T-cell (primary cell): ENCODE results near the gene NPC1L1. TPM values are rescaled to one million over a fixed set of nuclear protein-coding genes. Genes with fewer than 3 reads are reported as not detected.

ENCODE experiments used
- ATAC-seq, 4 experiments: fragments of 200-7000 bp in 3 of 4; fragments of 150-1000 bp in 1 of 4; cut with Tn5 transposase; replicated peaks in 1 of 4; 1 replicate in 3 of 4; 2 replicates in 1 of 4; pipeline ENCODE4 v1.10.0; 2021; ENCODE audit warnings: moderate library complexity in 3 of 4, mild to moderate bottlenecking in 2 of 4, moderate number of reproducible peaks in 1 of 4
- CTCF ChIA-PET, 2 donors: fragments of 300-600 bp; sonication (Branson Sonifier 250); formaldehyde crosslinking; loops; one replicate each; lab custom pipeline; 2022; ENCODE audit warnings: antibody characterized with exemption in 2 of 2; lab: Charles Lee
- POLR2A ChIA-PET, 2 donors: fragments of 300-600 bp; sonication (Branson Sonifier 250); formaldehyde crosslinking; loops; one replicate each; lab custom pipeline; 2022; ENCODE audit warnings: antibody characterized with exemption in 2 of 2; lab: Charles Lee
- DNase-seq, 35 experiments: peaks; one replicate each; pipeline versions ENCODE4 v3.0.0 to v3.0.0-alpha.2; 2013 to 2023
- H3K27ac ChIP-seq: one replicate; pipeline ENCODE4 v1.5.1; 2013; ENCODE audit warnings: low read length
- H3K27me3 ChIP-seq, 2 experiments: replicated peaks in 1 of 2; 1 replicate in 1 of 2; 2 replicates in 1 of 2; pipeline versions ENCODE4 v1.6.1 to v1.7.0; 2013; ENCODE audit warnings: low read length in 1 of 2, mixed read lengths in 1 of 2; ENCODE audit not compliant: control insufficient read depth in 2 of 2, insufficient read depth in 2 of 2; ENCODE audit errors: extremely low read depth in 1 of 2
- H3K36me3 ChIP-seq, 2 donors: 1 replicate in 1 of 2; 2 replicates in 1 of 2; pipeline versions ENCODE4 v1.6.1 to v1.7.0; 2013; ENCODE audit warnings: low read length in 1 of 2; ENCODE audit not compliant: control insufficient read depth in 2 of 2, insufficient read depth in 1 of 2; ENCODE audit errors: extremely low read depth in 1 of 2
- H3K4me1 ChIP-seq, 2 experiments: 1 replicate in 1 of 2; 2 replicates in 1 of 2; pipeline versions ENCODE4 v1.6.1 to v1.7.0; 2013; ENCODE audit warnings: low read length in 2 of 2, mixed read lengths in 1 of 2; ENCODE audit not compliant: insufficient read depth in 2 of 2, control insufficient read depth in 1 of 2; ENCODE audit errors: extremely low read depth in 1 of 2
- H3K4me3 ChIP-seq, 2 donors: 1 replicate in 1 of 2; 2 replicates in 1 of 2; pipeline versions ENCODE4 v1.5.1 to v1.7.0; 2013; ENCODE audit warnings: mild to moderate bottlenecking in 2 of 2, low read length in 1 of 2, moderate library complexity in 1 of 2; ENCODE audit not compliant: control insufficient read depth in 1 of 2; ENCODE audit errors: extremely low read depth in 1 of 2
- H3K9me3 ChIP-seq: 2 replicates; pipeline ENCODE4 v1.7.0; 2013
- H3K27ac Mint-ChIP-seq, 2 donors: one replicate each; pipeline ENCODE4 v1.8.0; 2020 to 2021; ENCODE audit warnings: mild to moderate bottlenecking in 2 of 2, mixed read lengths in 2 of 2
- H3K27me3 Mint-ChIP-seq, 2 donors: one replicate each; pipeline ENCODE4 v1.8.0; 2021 to 2022; ENCODE audit warnings: mixed read lengths in 2 of 2
- H3K36me3 Mint-ChIP-seq: one replicate; pipeline ENCODE4 v1.8.0; 2021; ENCODE audit warnings: mixed read lengths
- H3K4me1 Mint-ChIP-seq, 3 donors: one replicate each; pipeline ENCODE4 v1.8.0; 2020 to 2022; ENCODE audit warnings: mixed read lengths in 3 of 3, mild to moderate bottlenecking in 1 of 3
- H3K4me3 Mint-ChIP-seq, 3 donors: one replicate each; pipeline ENCODE4 v1.8.0; 2020 to 2022; ENCODE audit warnings: mild to moderate bottlenecking in 3 of 3, mixed read lengths in 3 of 3, moderate library complexity in 3 of 3
- H3K9me3 Mint-ChIP-seq, 3 donors: one replicate each; pipeline ENCODE4 v1.8.0; 2020 to 2022; ENCODE audit warnings: mixed read lengths in 3 of 3
- WGBS: methylation state at CpG from one replicate; pipeline ENCODE4 v1.1.5; 2013; ENCODE audit warnings: missing lambda C conversion rate; ENCODE audit not compliant: insufficient coverage; 5-methylcytosine and 5-hydroxymethylcytosine counted together
- total RNA-seq, 35 experiments: library from RNA in 6 of 35; stranded (reverse) in 6 of 35; fragments of 120-200 nt in 1 of 35; gene quantifications; one replicate each; pipeline versions ENCODE4 v1.2.1 to v1.2.4 and lab custom pipeline; 2013 to 2026

NPC1L1 gene
- total RNA-seq, 5 donors from 2014 or later (not counting 1 experiment from before 2014, with no cell fraction given): 0.06 to 0.50 (median 0.10) TPM; not detected in 1

DNA sequence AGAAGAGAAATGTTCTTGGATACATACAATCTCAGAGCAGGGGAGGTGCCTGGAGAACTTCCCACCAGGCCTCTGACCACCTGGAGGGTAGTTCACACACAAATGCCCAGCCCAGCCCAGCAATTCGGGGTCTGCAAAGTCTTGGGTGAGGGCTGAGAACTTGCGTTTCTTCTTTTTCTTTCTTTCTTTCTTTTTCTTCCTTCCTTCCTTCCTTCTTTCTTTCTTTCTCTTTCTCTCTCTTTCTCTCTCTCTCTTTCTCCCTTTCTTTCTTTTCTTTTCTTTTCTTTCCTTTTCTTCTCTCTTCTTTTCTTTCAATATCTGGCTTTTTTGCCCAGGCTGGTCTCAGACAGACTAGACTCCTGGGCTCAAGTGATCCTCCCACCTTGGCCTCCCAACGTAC is 22.4 kb downstream of the NPC1L1 start:
- Histone ChIP-seq H3K9me3 (no peaks in the 10 kb centered on the region), H3K27ac (no peak overlapping the region), H3K27me3 (peaks cover 0 to 31% of the 10 kb centered on the region in 2 experiments), H3K4me1 (no peaks in the 10 kb centered on the region), H3K36me3 (no peaks in the 10 kb centered on the region), H3K4me3 (no peak overlapping the region)
- ChIA-PET POLR2A (no interaction called here), CTCF (no interaction called here)
- WGBS: 91% methylated on average over 3 of the region's 3 CpGs
- Mint-ChIP-seq H3K27me3 (peaks cover 9 to 10% of the 10 kb centered on the region in 2 donors), H3K36me3 (peaks cover under 1% of the 10 kb centered on the region), H3K27ac (no peak overlapping the region), H3K4me1 (no peaks in the 10 kb centered on the region), H3K4me3 (no peak overlapping the region), H3K9me3 (peaks cover 0 to under 1% (median 0%) of the 10 kb centered on the region in 3 donors)
- ATAC-seq (no peak), DNase-seq (no peak)

DNA sequence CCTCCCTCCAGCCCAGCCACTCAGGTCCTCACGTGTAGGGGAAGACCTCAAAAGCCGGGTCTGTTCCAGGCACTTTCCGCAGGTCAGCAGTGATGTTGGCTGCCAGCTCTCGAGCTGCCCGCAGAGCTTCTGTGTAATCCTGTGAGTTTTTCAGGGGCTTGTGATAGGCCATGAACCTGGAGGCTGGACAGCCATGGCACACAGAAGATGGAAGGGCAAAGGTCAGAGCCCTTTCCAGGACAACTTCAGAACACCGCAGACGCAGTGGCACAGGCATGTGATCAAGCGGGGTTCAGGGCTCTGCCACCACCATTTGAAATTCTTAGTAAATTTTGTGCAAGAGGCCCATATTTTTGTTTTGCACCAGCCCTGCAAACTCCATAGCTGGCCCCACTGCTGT is 24.0 kb downstream of the NPC1L1 start:
- no peaks in the 10 kb centered on the region for H3K4me1 ChIP-seq
- Mint-ChIP-seq H3K9me3 (no peaks in the 10 kb centered on the region), H3K27me3 (peaks cover 6 to 9% of the 10 kb centered on the region in 2 donors), H3K4me3 (no peak overlapping the region), H3K36me3 (no peaks in the 10 kb centered on the region), H3K27ac (no peak overlapping the region), H3K4me1 (no peaks in the 10 kb centered on the region)
- H3K4me3 ChIP-seq: no peak overlapping the region
- no peak for DNase-seq
- CTCF ChIA-PET: no interaction called here
- peaks cover 0 to 27% of the 10 kb centered on the region in 2 experiments for H3K27me3 ChIP-seq
- no peaks in the 10 kb centered on the region for H3K36me3 ChIP-seq
- H3K9me3 ChIP-seq: no peaks in the 10 kb centered on the region
- POLR2A ChIA-PET: no interaction called here
- 87% methylated on average over 7 of the region's 8 CpGs for WGBS
- no peak for ATAC-seq
- no peak overlapping the region for H3K27ac ChIP-seq

DNA sequence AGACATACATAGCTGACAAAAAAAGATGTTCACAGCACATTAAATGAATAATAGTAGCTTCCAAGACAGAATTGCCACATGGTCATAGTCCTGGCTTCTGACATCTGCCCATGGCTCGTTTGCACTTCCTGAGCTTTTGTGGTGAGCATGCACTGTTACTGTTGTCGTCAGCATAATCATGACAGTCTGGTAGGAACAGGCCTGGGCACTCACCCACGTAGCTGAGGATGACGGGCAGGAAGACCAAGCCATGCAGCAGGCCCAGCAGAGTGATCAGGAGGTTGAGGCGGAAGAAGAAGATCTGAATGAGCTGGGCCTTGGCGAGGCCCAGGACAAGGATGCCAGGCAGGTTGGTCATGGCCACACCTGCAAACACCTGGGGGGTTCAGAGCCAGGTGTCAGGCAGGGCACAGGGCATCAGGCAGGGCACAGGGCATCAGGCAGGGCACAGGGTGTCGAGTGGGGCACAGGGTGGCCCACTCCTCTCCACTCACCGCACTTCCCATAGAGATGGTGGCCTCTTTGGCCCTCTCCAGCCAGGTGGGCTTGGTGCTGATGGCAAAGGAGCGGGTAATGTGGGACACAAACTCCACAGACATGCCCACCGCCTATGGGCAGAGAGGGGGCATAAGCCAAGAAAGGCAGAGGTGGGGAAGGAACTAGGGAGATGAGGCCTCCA is 25.4 kb downstream of the NPC1L1 start:
- H3K4me1 ChIP-seq: no peaks in the 10 kb centered on the region
- H3K36me3 ChIP-seq: no peaks in the 10 kb centered on the region
- no peaks in the 10 kb centered on the region for H3K9me3 ChIP-seq
- ChIA-PET CTCF (no interaction called here), POLR2A (no interaction called here)
- Mint-ChIP-seq H3K4me3 (no peak overlapping the region), H3K4me1 (no peaks in the 10 kb centered on the region), H3K36me3 (no peaks in the 10 kb centered on the region), H3K9me3 (no peaks in the 10 kb centered on the region), H3K27me3 (peaks cover 2 to 6% of the 10 kb centered on the region in 2 donors), H3K27ac (no peak overlapping the region)
- H3K27ac ChIP-seq: no peak overlapping the region
- H3K27me3 ChIP-seq: peaks cover 0 to 13% of the 10 kb centered on the region in 2 experiments
- H3K4me3 ChIP-seq: no peak overlapping the region
- 69% methylated on average over 7 of the region's 10 CpGs for WGBS
- ATAC-seq (no peak), DNase-seq (no peak)

- no peak overlapping the region for H3K27ac Mint-ChIP-seq
- WGBS: 80% methylated on average over 2 of the region's 7 CpGs
- ATAC-seq: no peak
Observed at GRCh38 chr7:44512736-44513135, 28.4 kb downstream of the NPC1L1 start.

GRCh38 chr7:44511863-44512468 is 29.2 kb downstream of the NPC1L1 start:
- H3K9me3 Mint-ChIP-seq: peaks cover 0 to 3% (median 0%) of the 10 kb centered on the region in 3 donors
- H3K27me3 Mint-ChIP-seq: peaks cover 4 to 8% of the 10 kb centered on the region in 2 donors
- Histone ChIP-seq H3K4me3 (no peak overlapping the region), H3K36me3 (no peaks in the 10 kb centered on the region), H3K4me1 (no peaks in the 10 kb centered on the region), H3K9me3 (no peaks in the 10 kb centered on the region), H3K27ac (no peak overlapping the region), H3K27me3 (peaks cover 0 to 8% of the 10 kb centered on the region in 2 experiments)
- WGBS: 45% methylated on average over 4 of the region's 4 CpGs
- POLR2A ChIA-PET: no interaction called here
- no peak overlapping the region for H3K27ac Mint-ChIP-seq
- no peak overlapping the region for H3K4me3 Mint-ChIP-seq
- CTCF ChIA-PET: no interaction called here
- H3K4me1 Mint-ChIP-seq: no peaks in the 10 kb centered on the region
- ATAC-seq: no peak
- no peak for DNase-seq
- H3K36me3 Mint-ChIP-seq: no peaks in the 10 kb centered on the region

More at GRCh38 chr7:44512736-44513135, 28.4 kb downstream of the NPC1L1 start:
- H3K4me1 Mint-ChIP-seq: no peaks in the 10 kb centered on the region
- no peak overlapping the region for H3K4me3 Mint-ChIP-seq
- no peaks in the 10 kb centered on the region for H3K9me3 ChIP-seq
- peaks cover 0 to 3% (median 0%) of the 10 kb centered on the region in 3 donors for H3K9me3 Mint-ChIP-seq
- no peak overlapping the region for H3K4me3 ChIP-seq
- ChIA-PET POLR2A (no interaction called here), CTCF (no interaction called here)
- no peaks in the 10 kb centered on the region for H3K36me3 Mint-ChIP-seq
- H3K27me3 Mint-ChIP-seq: peaks cover 4 to 8% of the 10 kb centered on the region in 2 donors
- peaks cover 0 to 6% of the 10 kb centered on the region in 2 experiments for H3K27me3 ChIP-seq
- no peak for DNase-seq
- no peak overlapping the region for H3K27ac ChIP-seq
- H3K36me3 ChIP-seq: no peaks in the 10 kb centered on the region
- no peaks in the 10 kb centered on the region for H3K4me1 ChIP-seq

DNA sequence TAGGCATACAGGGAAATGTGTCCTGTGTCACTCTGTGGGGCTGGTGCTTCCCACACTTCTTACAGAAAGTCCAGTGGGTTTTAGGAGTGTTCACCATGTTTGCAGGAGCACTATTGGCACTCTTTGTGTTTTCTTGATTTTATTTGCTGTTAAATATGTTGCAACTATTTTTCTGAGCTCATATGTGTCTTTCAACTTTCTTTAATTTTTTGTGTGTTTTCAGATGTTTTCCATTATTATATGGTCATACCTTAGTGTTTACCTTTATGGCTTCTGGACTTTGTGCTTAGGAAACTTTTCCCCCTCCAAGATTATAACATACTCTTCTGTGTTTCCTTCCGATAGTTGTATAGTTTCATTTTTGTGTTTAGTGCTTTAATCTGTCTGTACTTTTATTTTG is 29.9 kb downstream of the NPC1L1 start:
- ATAC-seq (no peak), DNase-seq (no peak)
- ChIA-PET CTCF (no interaction called here), POLR2A (interaction anchor here in 1 of 2 donors (0.6 kb wide), 1 partner anchor 14 kb away, joined by 3 read pairs; no protein-coding TSS in a partner anchor)
- no peaks in the 10 kb centered on the region for H3K9me3 ChIP-seq
- no CpG with 5 or more reads among the region's 1 CpG for WGBS
- H3K4me1 ChIP-seq: no peaks in the 10 kb centered on the region
- peaks cover 0 to 8% of the 10 kb centered on the region in 2 experiments for H3K27me3 ChIP-seq
- H3K36me3 ChIP-seq: no peaks in the 10 kb centered on the region
- no peak overlapping the region for H3K4me3 ChIP-seq
- Mint-ChIP-seq H3K9me3 (peaks cover 0 to 3% (median 3%) of the 10 kb centered on the region in 3 donors), H3K27me3 (peaks cover 4 to 11% of the 10 kb centered on the region in 2 donors), H3K4me3 (no peak overlapping the region), H3K36me3 (no peaks in the 10 kb centered on the region), H3K27ac (no peak overlapping the region), H3K4me1 (no peaks in the 10 kb centered on the region)
- H3K27ac ChIP-seq: no peak overlapping the region
